HG02623 (cell line): ENCODE data around the gene KCNQ1.

Source experiments
- ATAC-seq: cut with Tn5 transposase; IDR thresholded peaks from one replicate; pipeline ENCODE4 v1.9.1; 2021; ENCODE audit warnings: moderate library complexity; ENCODE audit not compliant: unreplicated experiment

Gene KCNQ1

GRCh38 chr11:2564588-2565425 lies 120.0 kb downstream of the KCNQ1 start:
- no peak for ATAC-seq

GRCh38 chr11:2565447-2566222 lies 120.8 kb downstream of the KCNQ1 start:
- no peak for ATAC-seq

- ATAC-seq, result no peak
Observed at GRCh38 chr11:2566223-2567025, 121.6 kb downstream of the KCNQ1 start.

- no peak for ATAC-seq
Observed at GRCh38 chr11:2567026-2567671, 122.3 kb downstream of the KCNQ1 start.

- ATAC-seq, result no peak
Observed at GRCh38 chr11:2569321-2569721, 124.5 kb downstream of the KCNQ1 start.

GRCh38 chr11:2569731-2570210 lies 125.0 kb downstream of the KCNQ1 start:
- ATAC-seq, result no peak

GRCh38 chr11:2570211-2570811 lies 125.5 kb downstream of the KCNQ1 start:
- no peak for ATAC-seq

- ATAC-seq, result no peak
Observed at GRCh38 chr11:2570841-2571597, 126.2 kb downstream of the KCNQ1 start.

GRCh38 chr11:2571598-2572281 lies 126.9 kb downstream of the KCNQ1 start:
- ATAC-seq, result no peak

GRCh38 chr11:2572491-2573239 lies 127.9 kb downstream of the KCNQ1 start:
- no peak for ATAC-seq

- no peak for ATAC-seq
Observed at GRCh38 chr11:2573240-2574042, 128.6 kb downstream of the KCNQ1 start.

- ATAC-seq, result no peak
Observed at GRCh38 chr11:2574043-2574552, 129.3 kb downstream of the KCNQ1 start.

GRCh38 chr11:2574553-2575535 lies 130.0 kb downstream of the KCNQ1 start:
- no peak for ATAC-seq

GRCh38 chr11:2575591-2576051 lies 130.8 kb downstream of the KCNQ1 start:
- no peak for ATAC-seq

- ATAC-seq, result no peak
Observed at GRCh38 chr11:2576111-2576510, 131.3 kb downstream of the KCNQ1 start.

- no peak for ATAC-seq
Observed at GRCh38 chr11:2576549-2576948, 131.7 kb downstream of the KCNQ1 start.
